ENCODE measurements around the gene PTGIS. TPM values are rescaled to one million over a fixed set of nuclear protein-coding genes. Genes with fewer than 3 reads are reported as not detected.

PTGIS gene
- total and polyA plus RNA-seq, 2 of the 4 experiments (the other 2 are of a cell fraction), result 1.6 to 2.6 TPM

GRCh38 chr20:49549801-49550551, 18.0 kb downstream of the PTGIS start (continued):
- no peak for TF ChIP-seq SMC3 (IDR thresholded peaks at IDR 0.05; ENCODE audit: low read depth, low read length)

GRCh38 chr20:49548371-49548947, 19.5 kb downstream of the PTGIS start:
- peak overlapping the region; percentile 37 for H2BK5ac ChIP-seq (ENCODE audit: low read depth, low read length, poor library complexity, severe bottlenecking)
- no peak overlapping the region for H3K56ac ChIP-seq (ENCODE audit: extremely low read depth, insufficient read depth, low read length)
- no peak overlapping the region for H3K9ac ChIP-seq (ENCODE audit: low read depth, low read length)
- no peak overlapping the region for H3K4me2 ChIP-seq (ENCODE audit: low read depth, low read length)
- peaks cover 6% of the 10 kb centered on the region for H3K27me3 ChIP-seq (ENCODE audit: control insufficient read depth, insufficient read depth, low read length)
- no peak overlapping the region for H4K5ac ChIP-seq (ENCODE audit: low read depth, low read length)
- H3K4me1 ChIP-seq (ENCODE audit: control insufficient read depth, insufficient read depth, low read length), result no peaks in the 10 kb centered on the region
- ChIA-PET CTCF (no interaction called here), POLR2A (ENCODE audit: unreplicated experiment) (no interaction called here)
- no peak overlapping the region for H2AK5ac ChIP-seq (ENCODE audit: low read depth, low read length)
- TF ChIP-seq CHD1 (IDR thresholded peaks at IDR 0.05; ENCODE audit: low read depth, low read length) (no peak), USF2 (IDR thresholded peaks at IDR 0.05; ENCODE audit: low read depth, low read length) (no peak), ELK1 (IDR thresholded peaks at IDR 0.05; ENCODE audit: borderline replicate concordance, low read depth, low read length) (no peak), POLR2A (IDR thresholded peaks at IDR 0.05; ENCODE audit: low read depth, low read length) (no peak), MAFK (IDR thresholded peaks at IDR 0.05; ENCODE audit: low read depth, low read length) (no peak), CTCF (conservative IDR thresholded peaks at IDR 0.05; ENCODE audit: low read depth, low read length) (no peak), CEBPB (IDR thresholded peaks at IDR 0.05; ENCODE audit: low read depth, low read length) (no peak), RAD21 (IDR thresholded peaks at IDR 0.05; ENCODE audit: low read length) (no peak), NFE2L2 (IDR thresholded peaks at IDR 0.05; ENCODE audit: low read depth, low read length) (no peak), MAZ (IDR thresholded peaks at IDR 0.05; ENCODE audit: borderline replicate concordance, low read depth, low read length) (no peak), BHLHE40 (IDR thresholded peaks at IDR 0.05; ENCODE audit: low read depth, low read length) (no peak), MXI1 (IDR thresholded peaks at IDR 0.05; ENCODE audit: borderline replicate concordance, low read depth, low read length) (no peak)
- H3K9me3 ChIP-seq (ENCODE audit: control insufficient read depth, insufficient read depth, low read length), result peaks cover 5% of the 10 kb centered on the region
- no peak overlapping the region for H3K23ac ChIP-seq (ENCODE audit: low read depth, low read length)
- 100% methylated on average over 1 of the region's 1 CpG; no CpG with 5 or more reads in 1 of the 2 experiments for WGBS, 2 experiments (ENCODE audit: extremely low coverage in 2 of 2, insufficient read length in 1 of 2)
- no peak overlapping the region for H4K91ac ChIP-seq (ENCODE audit: insufficient read depth, low read depth, low read length)
- intact Hi-C loops (cut with micrococcal nuclease) (no loop called here), dilution Hi-C loops (cut with HindIII; ENCODE audit: low sequenced_read_pairs, unreplicated experiment) (no loop called here), in situ Hi-C loops (cut with MboI; ENCODE audit: low sequenced_read_pairs) (loop anchor here (5.0 kb wide), 1 partner anchor 294 kb away; no protein-coding TSS in a partner anchor)
- no peak overlapping the region for H2AFZ ChIP-seq (replicated peaks; ENCODE audit: low read length, poor library complexity)
- no peak overlapping the region for H2BK15ac ChIP-seq (ENCODE audit: low read depth, low read length)
- H3K4me3 ChIP-seq (ENCODE audit: insufficient read depth, low read depth, low read length), result no peak overlapping the region
- H3K18ac ChIP-seq (ENCODE audit: low read depth, low read length), result no peak overlapping the region
- H3K79me1 ChIP-seq (ENCODE audit: low read depth in 1 of 2, low read length in 2 of 2), result no peaks in the 10 kb centered on the region
- no peak overlapping the region for H3K4ac ChIP-seq (ENCODE audit: low read depth, low read length)
- no peak overlapping the region for H2BK20ac ChIP-seq (ENCODE audit: low read depth, low read length)
- BruUV-seq (replicated peaks), result no TSS peak
- no peak overlapping the region for H4K8ac ChIP-seq (ENCODE audit: low read depth in 2 of 2, low read length in 2 of 2)
- peaks cover 9% of the 10 kb centered on the region for H3K36me3 ChIP-seq (ENCODE audit: control insufficient read depth, insufficient read depth, low read length)
- no peaks in the 10 kb centered on the region for H4K20me1 ChIP-seq (ENCODE audit: insufficient read depth, low read length)
- H3K14ac ChIP-seq (replicated peaks; ENCODE audit: low read depth, low read length), result no peak overlapping the region
- no peak for DNase-seq
- H2BK120ac ChIP-seq (ENCODE audit: low read depth, low read length), result no peak overlapping the region
- no peaks in the 10 kb centered on the region for H3K9me1 ChIP-seq (ENCODE audit: insufficient read depth, low read length)
- H3K27ac ChIP-seq (ENCODE audit: insufficient read depth, low read length), result no peak overlapping the region
- H2AK9ac ChIP-seq (replicated peaks; ENCODE audit: low read depth, low read length, poor library complexity), result no peak overlapping the region
- ATAC-seq (ENCODE audit: low read depth), result no peak
